H9 (cell line): ENCODE data around the gene TDRD9. TPM values are rescaled to one million over a fixed set of nuclear protein-coding genes. Genes with fewer than 3 reads are reported as not detected.

Experiments used
- DNase-seq: peaks from one replicate; pipeline ENCODE4 v3.0.0-alpha.2; 2017
- H2AFZ ChIP-seq: one replicate; pipeline ENCODE4 v1.6.1; 2013; ENCODE audit warnings: mild to moderate bottlenecking, low read length, control low read depth, moderate library complexity
- H2AK5ac ChIP-seq: 2 replicates; pipeline ENCODE4 v1.6.1; 2013; ENCODE audit warnings: low read length, control low read depth, mixed read lengths; ENCODE audit not compliant: insufficient read length
- H2BK120ac ChIP-seq: one replicate; pipeline ENCODE4 v1.6.1; 2013; ENCODE audit warnings: low read depth, mild to moderate bottlenecking, low read length, control low read depth, inconsistent platforms; ENCODE audit not compliant: poor library complexity, severe bottlenecking
- H2BK12ac ChIP-seq: 2 replicates; pipeline ENCODE4 v1.6.1; 2013; ENCODE audit warnings: low read length, control low read depth, mixed read lengths, low read depth; ENCODE audit not compliant: insufficient read length
- H2BK15ac ChIP-seq: 2 replicates; pipeline ENCODE4 v1.6.1; 2013; ENCODE audit warnings: low read depth, low read length, control low read depth
- H2BK20ac ChIP-seq: one replicate; pipeline ENCODE4 v1.6.1; 2013; ENCODE audit warnings: low read depth, mild to moderate bottlenecking, low read length, control low read depth, inconsistent platforms; ENCODE audit not compliant: poor library complexity, severe bottlenecking
- H2BK5ac ChIP-seq: 2 replicates; pipeline ENCODE4 v1.6.1; 2013; ENCODE audit warnings: low read length, control low read depth, mixed read lengths; ENCODE audit not compliant: insufficient read length
- H3K14ac ChIP-seq: 2 replicates; pipeline ENCODE4 v1.6.1; 2013; ENCODE audit warnings: low read length, control low read depth; ENCODE audit not compliant: insufficient read depth
- H3K18ac ChIP-seq: 2 replicates; pipeline ENCODE4 v1.6.1; 2013; ENCODE audit warnings: low read depth, mild to moderate bottlenecking, mixed read lengths, low read length, control low read depth; ENCODE audit not compliant: insufficient read length
- H3K23ac ChIP-seq: 2 replicates; pipeline ENCODE4 v1.6.1; 2013; ENCODE audit warnings: low read length, control low read depth, mixed read lengths, low read depth; ENCODE audit not compliant: insufficient read length
- H3K23me2 ChIP-seq: 2 replicates; pipeline ENCODE4 v1.6.1; 2013; ENCODE audit warnings: low read depth, mild to moderate bottlenecking, mixed read lengths, low read length, control low read depth; ENCODE audit not compliant: insufficient read length, poor library complexity, severe bottlenecking
- H3K27ac ChIP-seq: 2 replicates; pipeline ENCODE4 v1.5.1; 2013; ENCODE audit warnings: low read length, control low read depth, mixed read lengths, low read depth; ENCODE audit not compliant: insufficient read length
- H3K27me3 ChIP-seq: 2 replicates; pipeline ENCODE4 v1.6.1; 2013; ENCODE audit warnings: low read length, control low read depth, inconsistent platforms; ENCODE audit not compliant: insufficient read depth
- H3K4ac ChIP-seq: 2 replicates; pipeline ENCODE4 v1.6.1; 2013; ENCODE audit warnings: low read depth, mild to moderate bottlenecking, control low read depth, inconsistent platforms, low read length, moderate library complexity
- H3K4me1 ChIP-seq: 2 replicates; pipeline ENCODE4 v1.6.1; 2013; ENCODE audit warnings: low read length, control low read depth, inconsistent platforms; ENCODE audit not compliant: insufficient read depth
- H3K4me2 ChIP-seq: 2 replicates; pipeline ENCODE4 v1.6.1; 2013; ENCODE audit warnings: low read length, control low read depth, mixed read lengths; ENCODE audit not compliant: insufficient read length, insufficient read depth
- H3K56ac ChIP-seq: 2 replicates; pipeline ENCODE4 v1.6.1; 2013; ENCODE audit warnings: low read depth, mild to moderate bottlenecking, mixed read lengths, low read length, control low read depth; ENCODE audit not compliant: insufficient read length
- H3K79me1 ChIP-seq: 2 replicates; pipeline ENCODE4 v1.6.1; 2013; ENCODE audit warnings: low read depth, mild to moderate bottlenecking, moderate library complexity, low read length, control low read depth, inconsistent platforms; ENCODE audit not compliant: insufficient read depth, poor library complexity, severe bottlenecking
- H3K79me2 ChIP-seq: 2 replicates; pipeline ENCODE4 v1.6.1; 2013; ENCODE audit warnings: low read length, control low read depth, inconsistent platforms; ENCODE audit not compliant: insufficient read depth
- H3K9ac ChIP-seq: 2 replicates; pipeline ENCODE4 v1.6.1; 2013; ENCODE audit warnings: low read length, control low read depth, mixed read lengths; ENCODE audit not compliant: insufficient read length; ENCODE audit errors: extremely low read depth
- H3K9me3 ChIP-seq: one replicate; pipeline ENCODE4 v1.6.1; 2013; ENCODE audit warnings: low read depth, low read length, inconsistent platforms; ENCODE audit not compliant: control insufficient read depth
- H3T11ph ChIP-seq: one replicate; pipeline ENCODE4 v1.6.1; 2013; ENCODE audit warnings: mild to moderate bottlenecking, low read length, control low read depth, inconsistent platforms
- H4K20me1 ChIP-seq: one replicate; pipeline ENCODE4 v1.6.1; 2013; ENCODE audit not compliant: control insufficient read depth, insufficient read length, insufficient read depth
- H4K5ac ChIP-seq: 2 replicates; pipeline ENCODE4 v1.6.1; 2013; ENCODE audit warnings: low read depth, mild to moderate bottlenecking, mixed read lengths, low read length, control low read depth; ENCODE audit not compliant: insufficient read length
- H4K8ac ChIP-seq: replicated peaks from 2 replicates; pipeline ENCODE4 v1.6.1; 2013; ENCODE audit warnings: low read length, control low read depth, mixed read lengths, low read depth; ENCODE audit not compliant: insufficient read length
- H4K91ac ChIP-seq: 2 replicates; pipeline ENCODE4 v1.6.1; 2013; ENCODE audit warnings: low read depth, mild to moderate bottlenecking, moderate library complexity, mixed read lengths, low read length, control low read depth; ENCODE audit not compliant: insufficient read length
- H3K27ac Mint-ChIP-seq, 3 experiments: 2 replicates in 2 of 3; 3 replicates in 1 of 3; pipeline ENCODE4 v1.8.0; 2020 to 2021; ENCODE audit warnings: mixed read lengths in 3 of 3, mild to moderate bottlenecking in 1 of 3, moderate library complexity in 1 of 3
- H3K27me3 Mint-ChIP-seq: 2 replicates; pipeline ENCODE4 v1.8.0; 2021; ENCODE audit warnings: low read depth, mild to moderate bottlenecking, moderate library complexity, mixed read lengths
- H3K36me3 Mint-ChIP-seq, 3 experiments: 2 replicates in 2 of 3; 3 replicates in 1 of 3; pipeline ENCODE4 v1.8.0; 2020 to 2021; ENCODE audit warnings: low read depth in 3 of 3, mixed read lengths in 3 of 3; ENCODE audit not compliant: insufficient read depth in 1 of 3
- H3K4me1 Mint-ChIP-seq, 2 experiments: 2 replicates each; pipeline ENCODE4 v1.8.0; 2020; ENCODE audit warnings: mixed read lengths in 2 of 2
- H3K4me3 Mint-ChIP-seq, 2 experiments: 2 replicates in 1 of 2; 3 replicates in 1 of 2; pipeline ENCODE4 v1.8.0; 2020 to 2021; ENCODE audit warnings: mild to moderate bottlenecking in 2 of 2, mixed read lengths in 2 of 2, moderate library complexity in 1 of 2
- H3K9me3 Mint-ChIP-seq, 2 experiments: 2 replicates in 1 of 2; 3 replicates in 1 of 2; pipeline ENCODE4 v1.8.0; 2020; ENCODE audit warnings: mild to moderate bottlenecking in 2 of 2, mixed read lengths in 2 of 2, moderate library complexity in 1 of 2
- CTCF ChIP-seq: fragments of 200-600 bp; sonication (generic); conservative IDR thresholded peaks from 3 replicates; pipeline ENCODE4 v1.8.0; 2021; ENCODE audit warnings: antibody characterized with exemption, mild to moderate bottlenecking
- WGBS: extraction: QIAGEN DNeasy Blood & Tissue Kit; methylation state at CpG from one replicate; pipeline ENCODE4 v1.1.7; 2013; ENCODE audit warnings: missing lambda C conversion rate, low lambda C conversion rate, mixed read lengths; ENCODE audit not compliant: insufficient read length; ENCODE audit errors: extremely low coverage; 5-methylcytosine and 5-hydroxymethylcytosine counted together
- total RNA-seq: library from RNA; stranded (reverse); gene quantifications from 2 replicates; pipeline ENCODE4 v1.2.1, GENCODE V29; 2021

The TDRD9 gene
- total RNA-seq, 1 experiment from 2014 or later, result not detected

GRCh38 chr14:103932791-103933490 is 4.7 kb downstream of the TDRD9 start:
- Histone ChIP-seq H3K23ac (no peak overlapping the region), H3K23me2 (no peaks in the 10 kb centered on the region), H3K79me2 (no peaks in the 10 kb centered on the region), H3K4ac (no peak overlapping the region), H3K9me3 (no peaks in the 10 kb centered on the region), H3K4me2 (no peak overlapping the region), H4K20me1 (no peaks in the 10 kb centered on the region), H3K4me1 (no peaks in the 10 kb centered on the region), H2BK120ac (no peak overlapping the region), H3K56ac (no peak overlapping the region), H3K27me3 (no peaks in the 10 kb centered on the region), H2AFZ (no peak overlapping the region), H4K91ac (no peak overlapping the region), H2BK12ac (no peak overlapping the region), H3K14ac (no peak overlapping the region), H3K27ac (no peak overlapping the region), H2BK20ac (no peak overlapping the region), H3K18ac (no peak overlapping the region), H2BK5ac (no peak overlapping the region), H3K9ac (no peak overlapping the region), H2AK5ac (no peak overlapping the region), H3T11ph (no peak overlapping the region), H4K8ac (no peak overlapping the region), H2BK15ac (no peak overlapping the region), H4K5ac (no peak overlapping the region), H3K79me1 (no peaks in the 10 kb centered on the region)
- DNase-seq, result no peak
- H3K4me3 Mint-ChIP-seq, result no peak overlapping the region
- WGBS, result no CpG with 5 or more reads among the region's 11 CpGs
- H3K36me3 Mint-ChIP-seq, result no peaks in the 10 kb centered on the region
- TF ChIP-seq CTCF, result no peak
- H3K27ac Mint-ChIP-seq, result no peak overlapping the region
- H3K27me3 Mint-ChIP-seq, result peaks cover 3% of the 10 kb centered on the region; the same call in 1 of the 2 replicates
- peaks cover 3 to 7% of the 10 kb centered on the region in 2 experiments for H3K4me1 Mint-ChIP-seq
- peaks cover 0 to 3% of the 10 kb centered on the region in 2 experiments; a peak in 2 of 5 replicates for H3K9me3 Mint-ChIP-seq
